IPS-20b (cell line): ENCODE data around the gene PLXNB2.
"Not testable (repeated sequence)": the region's sequence is repeated elsewhere in the genome, so short reads cannot be mapped to it uniquely, and the experiment has no call there.

Experiments
- H3K27ac ChIP-seq: one replicate; pipeline ENCODE4 v1.5.1; 2013; ENCODE audit warnings: low read length
- H3K27me3 ChIP-seq: 2 replicates; pipeline ENCODE4 v1.6.1; 2013; ENCODE audit warnings: mild to moderate bottlenecking, low read length, inconsistent platforms; ENCODE audit not compliant: insufficient read depth
- H3K36me3 ChIP-seq: 2 replicates; pipeline ENCODE4 v1.6.1; 2013; ENCODE audit warnings: low read depth, mild to moderate bottlenecking, inconsistent platforms, low read length, moderate library complexity; ENCODE audit not compliant: insufficient read depth
- H3K4me1 ChIP-seq: 2 replicates; pipeline ENCODE4 v1.6.1; 2013; ENCODE audit warnings: mild to moderate bottlenecking, control low read depth, inconsistent platforms, low read length, moderate library complexity; ENCODE audit not compliant: insufficient read depth
- H3K4me3 ChIP-seq: 2 replicates; pipeline ENCODE4 v1.5.1; 2013; ENCODE audit warnings: mild to moderate bottlenecking, low read length, inconsistent platforms
- H3K9ac ChIP-seq: 2 replicates; pipeline ENCODE4 v1.6.1; 2013; ENCODE audit warnings: low read depth, mild to moderate bottlenecking, inconsistent platforms, low read length, moderate library complexity
- H3K9me3 ChIP-seq: 2 replicates; pipeline ENCODE4 v1.6.1; 2013; ENCODE audit warnings: mild to moderate bottlenecking, low read depth, low read length, inconsistent platforms; ENCODE audit not compliant: insufficient read depth

The PLXNB2 gene

GRCh38 chr22:50339945-50340879 lies 32.8 kb upstream of the PLXNB2 start:
- Histone ChIP-seq H3K9me3 (no peaks in the 10 kb centered on the region; the same call in 1 of the 2 replicates), H3K36me3 (no peaks in the 10 kb centered on the region), H3K27me3 (0 out of 2 replicates have a peak, but pooled peaks cover 4% of the 10 kb centered on the region), H3K4me3 (no peak overlapping the region), H3K9ac (no peak overlapping the region), H3K4me1 (no peaks in the 10 kb centered on the region), H3K27ac (no peak overlapping the region)

- Histone ChIP-seq H3K4me3 (no peak overlapping the region), H3K4me1 (no peaks in the 10 kb centered on the region), H3K9me3 (no peaks in the 10 kb centered on the region; the same call in 1 of the 2 replicates), H3K9ac (no peak overlapping the region), H3K36me3 (no peaks in the 10 kb centered on the region), H3K27ac (no peak overlapping the region), H3K27me3 (0 out of 2 replicates have a peak, but pooled peaks cover 4% of the 10 kb centered on the region)
These were observed 31.5 kb upstream of the PLXNB2 start for GRCh38 chr22:50338860-50339462.

GRCh38 chr22:50338042-50338573 lies 30.7 kb upstream of the PLXNB2 start:
- H3K36me3 ChIP-seq = no peaks in the 10 kb centered on the region
- H3K27ac ChIP-seq = no peak overlapping the region
- no peak overlapping the region for H3K4me3 ChIP-seq
- H3K4me1 ChIP-seq = no peaks in the 10 kb centered on the region
- 0 out of 2 replicates have a peak, but pooled peaks cover 4% of the 10 kb centered on the region for H3K27me3 ChIP-seq
- H3K9me3 ChIP-seq = no peaks in the 10 kb centered on the region; the same call in 1 of the 2 replicates
- H3K9ac ChIP-seq = no peak overlapping the region

- H3K9ac ChIP-seq = no peak overlapping the region
- 0 out of 2 replicates have a peak, but pooled peaks cover 4% of the 10 kb centered on the region for H3K27me3 ChIP-seq
- H3K27ac ChIP-seq = no peak overlapping the region
- no peaks in the 10 kb centered on the region for H3K4me1 ChIP-seq
- no peaks in the 10 kb centered on the region for H3K36me3 ChIP-seq
- no peak overlapping the region for H3K4me3 ChIP-seq
- H3K9me3 ChIP-seq = no peaks in the 10 kb centered on the region; the same call in 1 of the 2 replicates
These were observed 30.0 kb upstream of the PLXNB2 start for GRCh38 chr22:50337262-50338041.

GRCh38 chr22:50334433-50334832 lies 27.0 kb upstream of the PLXNB2 start:
- H3K27ac ChIP-seq, H3K4me3 ChIP-seq, H3K9ac ChIP-seq, H3K9me3 ChIP-seq, H3K4me1 ChIP-seq, H3K27me3 ChIP-seq, H3K36me3 ChIP-seq: not testable (repeated sequence)

- H3K9me3 ChIP-seq = no peaks in the 10 kb centered on the region
- H3K4me3 ChIP-seq = no peak overlapping the region
- H3K4me1 ChIP-seq = no peaks in the 10 kb centered on the region
- H3K9ac ChIP-seq = no peak overlapping the region
- H3K36me3 ChIP-seq = no peaks in the 10 kb centered on the region
- no peak overlapping the region for H3K27ac ChIP-seq
- peaks cover 29% of the 10 kb centered on the region for H3K27me3 ChIP-seq
These were observed 21.8 kb upstream of the PLXNB2 start for GRCh38 chr22:50329236-50329635.

GRCh38 chr22:50327711-50328019 lies 20.2 kb upstream of the PLXNB2 start:
- Histone ChIP-seq H3K36me3 (no peaks in the 10 kb centered on the region), H3K27ac (no peak overlapping the region), H3K4me1 (no peaks in the 10 kb centered on the region), H3K9ac (peak overlapping the region; percentile 72; the same call in 1 of the 2 replicates), H3K9me3 (no peaks in the 10 kb centered on the region), H3K27me3 (peaks cover 29% of the 10 kb centered on the region), H3K4me3 (peak overlapping the region; percentile 70)

GRCh38 chr22:50326956-50327710 lies 19.7 kb upstream of the PLXNB2 start, which contains the start of gene DENND6B:
Gene DENND6B, minus strand, starts transcription at chr22:50327012. Its CDS starts 24 bp downstream, at chr22:50326988.
- no peaks in the 10 kb centered on the region for H3K36me3 ChIP-seq
- no peak within 1 kb of the TSS for H3K27ac ChIP-seq
- no peaks in the 10 kb centered on the region for H3K9me3 ChIP-seq
- H3K9ac ChIP-seq = peak within 1 kb of the TSS; percentile 72; the same call in 1 of the 2 replicates
- H3K4me3 ChIP-seq = peak within 1 kb of the TSS; percentile 70
- H3K4me1 ChIP-seq = no peaks in the 10 kb centered on the region
- H3K27me3 ChIP-seq = peaks cover 29% of the 10 kb centered on the region

GRCh38 chr22:50326225-50326955 lies 18.9 kb upstream of the PLXNB2 start:
- no peaks in the 10 kb centered on the region for H3K9me3 ChIP-seq
- peaks cover 29% of the 10 kb centered on the region for H3K27me3 ChIP-seq
- peak overlapping the region; percentile 29; the same call in 1 of the 2 replicates for H3K9ac ChIP-seq
- no peaks in the 10 kb centered on the region for H3K36me3 ChIP-seq
- no peak overlapping the region for H3K27ac ChIP-seq
- H3K4me3 ChIP-seq = peak overlapping the region; percentile 66
- no peaks in the 10 kb centered on the region for H3K4me1 ChIP-seq

- H3K4me3 ChIP-seq = peak overlapping the region; percentile 66; the same call in 1 of the 2 replicates
- no peaks in the 10 kb centered on the region for H3K36me3 ChIP-seq
- peak overlapping the region; percentile 29; the same call in 1 of the 2 replicates for H3K9ac ChIP-seq
- H3K4me1 ChIP-seq = no peaks in the 10 kb centered on the region
- no peak overlapping the region for H3K27ac ChIP-seq
- H3K9me3 ChIP-seq = no peaks in the 10 kb centered on the region
- peaks cover 29% of the 10 kb centered on the region for H3K27me3 ChIP-seq
These were observed 18.2 kb upstream of the PLXNB2 start for GRCh38 chr22:50325444-50326224.
